ENCODE measurements around the gene GORASP2. TPM values are rescaled to one million over a fixed set of nuclear protein-coding genes. Genes with fewer than 3 reads are reported as not detected.

Gene GORASP2
- total RNA-seq, 1 experiment from 2014 or later: 45.2 TPM

- Histone ChIP-seq H3K4me3 (no peak overlapping the region), H3K36me3 (peaks cover 70% of the 10 kb centered on the region), H3K27me3 (replicated peaks) (no peaks in the 10 kb centered on the region), H3K27ac (no peak overlapping the region), H3K4me1 (replicated peaks) (peaks cover 9% of the 10 kb centered on the region), H3K9me3 (replicated peaks) (no peaks in the 10 kb centered on the region)
- no peak for DNase-seq (ENCODE audit: low read depth in 1 of 2, low spot score in 2 of 2)
Measured at GRCh38 chr2:170965446-170966225, 36.6 kb downstream of the GORASP2 start.

- Histone ChIP-seq H3K36me3 (peaks cover 58% of the 10 kb centered on the region), H3K27ac (no peak overlapping the region), H3K4me1 (replicated peaks) (peaks cover 9% of the 10 kb centered on the region)
Measured at GRCh38 chr2:170966648-170967396, 37.8 kb downstream of the GORASP2 start.

DNA sequence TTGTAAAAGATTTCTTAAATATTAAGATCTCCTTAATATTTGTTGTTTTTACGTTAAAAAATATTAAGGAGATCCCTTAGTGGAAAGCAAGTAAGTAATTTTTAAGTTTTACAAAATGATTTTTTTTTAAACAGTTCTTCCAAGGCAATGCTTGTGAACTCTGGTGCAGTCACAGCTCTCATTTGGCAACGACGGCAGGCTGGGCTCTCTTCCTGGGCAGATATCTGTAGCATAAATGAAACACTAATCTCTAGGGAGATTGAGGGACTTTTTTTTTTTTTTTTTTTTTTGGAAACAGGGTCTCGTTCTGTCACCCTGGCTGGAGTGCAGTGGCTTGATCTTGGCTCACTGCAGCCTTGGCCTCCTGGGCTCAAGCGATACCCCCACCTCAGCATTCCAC lies 38.5 kb downstream of the GORASP2 start:
- no peak overlapping the region for H3K4me3 ChIP-seq
- DNase-seq (ENCODE audit: low read depth in 1 of 2, low spot score in 2 of 2): no peak
- H3K27ac ChIP-seq: no peak overlapping the region
- no peaks in the 10 kb centered on the region for H3K9me3 ChIP-seq (replicated peaks)
- peaks cover 9% of the 10 kb centered on the region for H3K4me1 ChIP-seq (replicated peaks)
- no peaks in the 10 kb centered on the region for H3K27me3 ChIP-seq (replicated peaks)
- H3K36me3 ChIP-seq: peaks cover 51% of the 10 kb centered on the region

More at GRCh38 chr2:170966648-170967396, 37.8 kb downstream of the GORASP2 start:
- Histone ChIP-seq H3K9me3 (replicated peaks) (no peaks in the 10 kb centered on the region), H3K27me3 (replicated peaks) (no peaks in the 10 kb centered on the region), H3K4me3 (no peak overlapping the region)
- DNase-seq (ENCODE audit: low read depth in 1 of 2, low spot score in 2 of 2): no peak

DNA sequence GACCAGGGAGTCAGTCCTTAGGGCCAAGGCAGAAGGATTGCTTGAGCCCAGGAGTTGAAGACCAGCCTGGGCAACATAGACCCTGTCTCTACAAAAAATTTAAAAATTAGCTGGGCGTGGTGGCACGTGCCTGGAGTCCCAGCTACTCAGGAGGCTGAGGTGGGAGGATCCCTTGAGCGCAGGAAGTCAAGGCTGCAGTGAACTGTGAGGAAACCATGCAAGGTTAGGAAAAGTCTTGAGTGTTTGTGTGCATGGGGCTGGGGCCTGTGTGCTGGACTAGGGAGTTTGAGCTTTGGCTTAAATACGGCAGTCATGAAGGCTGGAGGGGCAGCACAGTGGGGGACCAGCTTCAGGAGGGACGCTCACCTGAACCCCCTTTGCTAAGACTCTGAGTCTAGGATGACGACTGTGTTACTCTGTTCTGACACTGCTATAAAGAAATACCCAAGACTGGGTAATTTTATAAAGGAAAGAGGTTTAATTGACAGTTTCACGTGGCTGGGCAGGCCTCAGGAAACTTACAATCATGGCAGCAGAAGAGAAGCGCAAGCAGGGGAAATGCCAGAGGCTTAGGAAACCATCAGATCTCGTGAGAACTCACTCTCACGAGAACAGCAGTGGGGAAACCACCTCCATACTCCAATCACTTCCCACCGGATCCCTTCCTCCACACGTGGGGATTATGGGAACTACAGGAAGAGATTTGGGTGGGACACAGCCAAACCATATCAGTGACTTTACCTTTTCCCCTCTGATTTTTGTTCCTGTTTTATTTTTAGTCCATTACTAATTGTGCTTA lies 39.4 kb downstream of the GORASP2 start:
- DNase-seq (ENCODE audit: low read depth in 1 of 2, low spot score in 2 of 2): no peak
- H3K9me3 ChIP-seq (replicated peaks): no peaks in the 10 kb centered on the region
- no peak overlapping the region for H3K4me3 ChIP-seq
- no peaks in the 10 kb centered on the region for H3K27me3 ChIP-seq (replicated peaks)
- H3K4me1 ChIP-seq (replicated peaks): peaks cover 9% of the 10 kb centered on the region
- peaks cover 46% of the 10 kb centered on the region for H3K36me3 ChIP-seq
- no peak overlapping the region for H3K27ac ChIP-seq

DNA sequence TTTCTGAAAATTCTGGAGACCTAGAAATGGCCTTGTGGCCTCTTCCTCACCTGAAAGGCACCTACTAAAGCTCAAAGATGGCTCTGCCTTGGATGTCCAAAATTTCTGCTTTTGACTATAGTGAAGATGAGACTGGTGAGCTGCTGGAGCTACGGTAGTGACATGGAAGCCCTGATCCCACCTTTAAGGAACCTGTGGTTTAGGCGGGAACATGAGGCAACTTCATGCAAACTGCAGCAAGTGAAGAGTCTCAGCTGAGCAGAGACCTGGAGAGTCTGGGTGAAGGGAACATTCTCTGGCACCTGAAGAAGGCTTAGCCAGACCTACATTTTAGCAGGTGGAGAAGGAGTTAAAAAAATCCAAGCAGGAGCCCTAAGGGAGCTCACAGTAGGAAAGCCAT lies 40.0 kb downstream of the GORASP2 start:
- no peak overlapping the region for H3K4me3 ChIP-seq
- no peak for DNase-seq (ENCODE audit: low read depth in 1 of 2, low spot score in 2 of 2)
- peaks cover 12% of the 10 kb centered on the region for H3K4me1 ChIP-seq (replicated peaks)
- H3K9me3 ChIP-seq (replicated peaks): no peaks in the 10 kb centered on the region
- H3K36me3 ChIP-seq: peaks cover 40% of the 10 kb centered on the region
- no peak overlapping the region for H3K27ac ChIP-seq
- H3K27me3 ChIP-seq (replicated peaks): no peaks in the 10 kb centered on the region

GRCh38 chr2:170969872-170970496 lies 40.9 kb downstream of the GORASP2 start:
- H3K27ac ChIP-seq: no peak overlapping the region
- H3K27me3 ChIP-seq (replicated peaks): no peaks in the 10 kb centered on the region
- no peak overlapping the region for H3K4me3 ChIP-seq
- H3K9me3 ChIP-seq (replicated peaks): no peaks in the 10 kb centered on the region
- H3K36me3 ChIP-seq: peaks cover 32% of the 10 kb centered on the region
- no peak for DNase-seq (ENCODE audit: low read depth in 1 of 2, low spot score in 2 of 2)
- peaks cover 16% of the 10 kb centered on the region for H3K4me1 ChIP-seq (replicated peaks)

DNA sequence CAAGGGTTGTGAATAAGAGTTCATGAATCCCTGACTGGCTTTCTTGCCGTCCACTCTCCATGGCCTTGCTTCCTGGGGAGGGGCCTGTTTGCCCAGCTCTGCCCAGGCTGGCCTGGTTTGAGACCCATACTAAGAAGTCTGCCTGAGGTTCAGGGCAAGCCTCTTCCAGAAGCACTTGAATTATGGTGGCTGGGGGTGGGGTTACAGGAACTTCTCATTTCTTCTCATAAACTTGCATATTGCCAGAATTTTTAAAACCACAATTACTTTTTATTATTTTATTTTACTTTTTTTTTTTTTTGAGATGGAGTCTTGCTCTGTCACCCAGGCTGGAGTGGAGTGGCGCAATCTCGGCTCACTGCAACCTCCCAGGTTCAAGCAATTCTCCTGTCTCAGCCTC lies 42.0 kb downstream of the GORASP2 start:
- Histone ChIP-seq H3K4me3 (no peak overlapping the region), H3K9me3 (replicated peaks) (no peaks in the 10 kb centered on the region), H3K36me3 (peaks cover 21% of the 10 kb centered on the region), H3K4me1 (replicated peaks) (peaks cover 10% of the 10 kb centered on the region), H3K27me3 (replicated peaks) (no peaks in the 10 kb centered on the region), H3K27ac (no peak overlapping the region)
- DNase-seq (ENCODE audit: low read depth in 1 of 2, low spot score in 2 of 2): no peak

DNA sequence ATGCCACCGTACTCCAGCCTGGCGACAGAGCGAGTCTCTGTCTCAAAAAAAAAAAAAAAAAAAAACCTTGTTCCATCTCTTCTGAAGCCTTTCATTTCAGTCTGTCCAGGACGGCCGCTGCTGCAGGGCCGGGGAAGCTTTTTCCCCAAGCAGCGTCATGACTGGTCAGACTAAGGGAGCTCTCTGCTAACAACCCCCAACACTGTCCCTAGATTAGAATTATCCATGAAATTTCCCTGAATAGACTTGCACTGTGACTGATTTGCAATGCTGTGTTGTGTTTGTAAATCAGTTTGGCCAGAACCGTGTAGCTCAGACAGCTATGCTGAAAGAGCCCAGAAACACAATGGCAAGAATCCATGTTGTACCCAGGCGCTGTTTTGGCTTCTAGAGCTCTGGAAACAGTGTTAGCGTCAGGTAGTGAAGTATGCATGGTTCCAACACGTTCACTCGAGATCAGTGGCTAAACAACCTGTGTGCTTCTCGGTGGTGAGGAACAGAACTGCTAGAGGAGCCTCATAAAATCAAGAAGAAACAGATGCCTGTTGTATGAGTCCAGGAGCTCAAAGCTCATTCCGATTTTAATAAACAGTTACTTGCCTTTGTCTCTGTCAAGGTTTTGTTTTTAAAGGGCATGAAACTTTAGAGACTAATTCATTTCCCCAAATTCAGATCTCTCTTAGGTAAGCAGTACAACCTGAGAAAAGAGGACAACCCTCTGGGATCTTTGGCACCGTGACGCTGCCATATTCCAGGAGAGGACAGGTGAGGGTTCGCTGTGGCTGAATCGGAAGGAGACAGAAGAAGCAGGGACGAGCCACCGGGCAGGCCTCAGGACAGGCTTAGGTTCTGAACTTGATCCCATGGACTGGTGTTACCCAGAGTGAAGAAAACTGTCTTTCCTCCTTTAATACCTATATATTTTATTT lies 43.5 kb downstream of the GORASP2 start:
- no peak overlapping the region for H3K4me3 ChIP-seq
- H3K36me3 ChIP-seq: peaks cover 8% of the 10 kb centered on the region; the same call in 1 of the 2 replicates
- DNase-seq (ENCODE audit: low read depth in 1 of 2, low spot score in 2 of 2): no peak
- no peaks in the 10 kb centered on the region for H3K9me3 ChIP-seq (replicated peaks)
- no peaks in the 10 kb centered on the region for H3K27me3 ChIP-seq (replicated peaks)
- peaks cover 8% of the 10 kb centered on the region for H3K4me1 ChIP-seq (replicated peaks)
- no peak overlapping the region for H3K27ac ChIP-seq

GRCh38 chr2:170973225-170973491 lies 44.1 kb downstream of the GORASP2 start:
- Histone ChIP-seq H3K27ac (no peak overlapping the region), H3K4me3 (peak overlapping the region; percentile 58), H3K36me3 (peaks cover 4% of the 10 kb centered on the region; the same call in 1 of the 2 replicates), H3K4me1 (replicated peaks) (peaks cover 8% of the 10 kb centered on the region), H3K9me3 (replicated peaks) (no peaks in the 10 kb centered on the region), H3K27me3 (replicated peaks) (no peaks in the 10 kb centered on the region)
- DNase-seq (ENCODE audit: low read depth in 1 of 2, low spot score in 2 of 2): no peak

GRCh38 chr2:170973492-170974303 lies 44.6 kb downstream of the GORASP2 start:
- Histone ChIP-seq H3K27ac (peak overlapping the region; percentile 75), H3K9me3 (replicated peaks) (no peaks in the 10 kb centered on the region), H3K36me3 (no peaks in the 10 kb centered on the region), H3K27me3 (replicated peaks) (no peaks in the 10 kb centered on the region), H3K4me1 (replicated peaks) (peaks cover 8% of the 10 kb centered on the region), H3K4me3 (peak overlapping the region; percentile 58)
- peak; percentile 79 to 88 for DNase-seq (ENCODE audit: low read depth in 1 of 2, low spot score in 2 of 2)

- peak overlapping the region; percentile 58 for H3K4me3 ChIP-seq
- H3K36me3 ChIP-seq: no peaks in the 10 kb centered on the region
- no peak for DNase-seq (ENCODE audit: low read depth in 1 of 2, low spot score in 2 of 2)
- H3K9me3 ChIP-seq (replicated peaks): no peaks in the 10 kb centered on the region
- H3K4me1 ChIP-seq (replicated peaks): peaks cover 8% of the 10 kb centered on the region
- no peak overlapping the region for H3K27ac ChIP-seq
- H3K27me3 ChIP-seq (replicated peaks): no peaks in the 10 kb centered on the region
Measured at GRCh38 chr2:170974304-170974993, 45.4 kb downstream of the GORASP2 start.
